Uterus (tissue), 2 donors: ENCODE measurements around the gene UVRAG.

ENCODE experiments used
- CTCF ChIP-seq, 4 experiments: fragments of 200-600 bp in 2 of 4; fragments of 450-650 bp in 2 of 4; sonication (generic) in 2 of 4; IDR thresholded peaks; one replicate each; pipeline ENCODE4 v1.5.1; 2016 to 2019; ENCODE audit warnings: antibody characterized with exemption in 4 of 4, mild to moderate bottlenecking in 2 of 4, moderate library complexity in 1 of 4
- POLR2A ChIP-seq, 2 donors: fragments of 450-650 bp; IDR thresholded peaks; one replicate each; pipeline ENCODE4 v1.6.1; 2016; ENCODE audit warnings: antibody characterized with exemption in 2 of 2, mild to moderate bottlenecking in 1 of 2, moderate library complexity in 1 of 2

- no peak for TF ChIP-seq POLR2A (IDR thresholded peaks at IDR 0.05)
- TF ChIP-seq CTCF (IDR thresholded peaks at IDR 0.05): no peak
Observed at GRCh38 chr11:75813622-75814039, 1.4 kb upstream of the UVRAG start.
